ENCODE measurements around the gene WNT2B. TPM values are rescaled to one million over a fixed set of nuclear protein-coding genes. Genes with fewer than 3 reads are reported as not detected.

WNT2B gene
- total and polyA plus RNA-seq, 9 of the 15 experiments (the other 6 are each of a cell fraction or from before 2014, with no cell fraction given): 0.02 to 0.06 (median 0.04) TPM; not detected in 3

DNA sequence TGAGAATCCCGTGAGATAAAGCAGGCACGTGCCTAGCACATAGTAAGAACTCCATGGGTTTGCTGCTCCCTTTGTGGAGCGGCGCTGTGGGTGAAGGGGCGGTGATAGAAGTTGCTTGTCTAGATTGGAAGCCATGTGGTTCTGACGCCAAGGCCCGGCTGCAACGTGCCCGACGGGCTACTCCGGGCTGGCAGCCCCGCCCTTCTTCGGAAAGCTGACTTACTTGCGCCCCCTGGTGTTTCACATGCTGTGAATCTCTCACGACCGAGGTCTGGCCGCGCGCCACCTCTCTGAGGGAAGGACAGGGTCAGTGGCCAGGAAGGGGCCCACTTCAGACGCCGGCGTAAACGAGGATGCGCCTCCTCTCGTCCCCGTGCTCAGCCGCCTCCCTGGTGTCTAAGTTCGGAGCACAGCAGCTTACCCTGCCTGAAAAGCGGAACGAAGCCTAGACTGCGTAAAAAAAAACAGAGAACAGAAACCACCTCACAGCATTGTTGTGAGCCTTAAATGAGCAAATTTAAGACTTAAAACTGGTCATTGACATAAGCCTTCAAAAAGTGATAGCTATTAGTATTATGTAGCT is 42.6 kb upstream of the WNT2B start (continued):
- TF ChIP-seq, protein P1, sequence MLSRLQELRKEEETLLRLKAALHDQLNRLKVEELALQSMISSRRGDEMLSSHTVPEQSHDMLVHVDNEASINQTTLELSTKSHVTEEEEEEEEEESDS (CRISPR knock-in tag; IDR thresholded peaks at IDR 0.05): no peak
- TF ChIP-seq, protein P2, sequence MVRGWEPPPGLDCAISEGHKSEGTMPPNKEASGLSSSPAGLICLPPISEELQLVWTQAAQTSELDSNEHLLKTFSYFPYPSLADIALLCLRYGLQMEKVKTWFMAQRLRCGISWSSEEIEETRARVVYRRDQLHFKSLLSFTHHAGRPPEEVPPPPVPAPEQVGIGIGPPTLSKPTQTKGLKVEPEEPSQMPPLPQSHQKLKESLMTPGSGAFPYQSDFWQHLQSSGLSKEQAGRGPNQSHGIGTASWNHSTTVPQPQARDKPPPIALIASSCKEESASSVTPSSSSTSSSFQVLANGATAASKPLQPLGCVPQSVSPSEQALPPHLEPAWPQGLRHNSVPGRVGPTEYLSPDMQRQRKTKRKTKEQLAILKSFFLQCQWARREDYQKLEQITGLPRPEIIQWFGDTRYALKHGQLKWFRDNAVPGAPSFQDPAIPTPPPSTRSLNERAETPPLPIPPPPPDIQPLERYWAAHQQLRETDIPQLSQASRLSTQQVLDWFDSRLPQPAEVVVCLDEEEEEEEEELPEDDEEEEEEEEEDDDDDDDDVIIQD (CRISPR knock-in tag; IDR thresholded peaks at IDR 0.05): no peak
- TF ChIP-seq HMG20A (CRISPR knock-in tag; conservative IDR thresholded peaks at IDR 0.05) (no peak), AFF4 (CRISPR knock-in tag; IDR thresholded peaks at IDR 0.05) (peak; percentile 40; the same call in 1 of the 2 replicates), PHB (CRISPR knock-in tag; IDR thresholded peaks at IDR 0.05) (no peak), GTF2F1 (IDR thresholded peaks at IDR 0.05; ENCODE audit: low read depth, low read length) (no peak), NKRF (IDR thresholded peaks at IDR 0.05; ENCODE audit: borderline replicate concordance) (peak; percentile 57; the same call in 1 of the 2 replicates), ZNF324 (CRISPR knock-in tag; IDR thresholded peaks at IDR 0.05) (no peak), CBX3 (IDR thresholded peaks at IDR 0.05; ENCODE audit: borderline replicate concordance in 1 of 2, low read length in 2 of 2) (peak in 1 of 2 experiments; percentile 72; a peak in 1 of 3 replicates), KLF1 (tag; IDR thresholded peaks at IDR 0.05) (peak; percentile 90), DNMT1 (IDR thresholded peaks at IDR 0.05) (no peak), ZNF668 (CRISPR knock-in tag; IDR thresholded peaks at IDR 0.05) (0 out of 2 replicates have a peak, but pooled peaks have one; percentile 57), JUN (IDR thresholded peaks at IDR 0.05; ENCODE audit: borderline replicate concordance, low read depth, low read length) (0 out of 2 replicates have a peak, but pooled peaks have one; percentile 27), JUN (CRISPR knock-in tag; IDR thresholded peaks at IDR 0.05; ENCODE audit: borderline replicate concordance) (peak; percentile 80; the same call in 1 of the 2 replicates)
- TF ChIP-seq, protein P3, sequence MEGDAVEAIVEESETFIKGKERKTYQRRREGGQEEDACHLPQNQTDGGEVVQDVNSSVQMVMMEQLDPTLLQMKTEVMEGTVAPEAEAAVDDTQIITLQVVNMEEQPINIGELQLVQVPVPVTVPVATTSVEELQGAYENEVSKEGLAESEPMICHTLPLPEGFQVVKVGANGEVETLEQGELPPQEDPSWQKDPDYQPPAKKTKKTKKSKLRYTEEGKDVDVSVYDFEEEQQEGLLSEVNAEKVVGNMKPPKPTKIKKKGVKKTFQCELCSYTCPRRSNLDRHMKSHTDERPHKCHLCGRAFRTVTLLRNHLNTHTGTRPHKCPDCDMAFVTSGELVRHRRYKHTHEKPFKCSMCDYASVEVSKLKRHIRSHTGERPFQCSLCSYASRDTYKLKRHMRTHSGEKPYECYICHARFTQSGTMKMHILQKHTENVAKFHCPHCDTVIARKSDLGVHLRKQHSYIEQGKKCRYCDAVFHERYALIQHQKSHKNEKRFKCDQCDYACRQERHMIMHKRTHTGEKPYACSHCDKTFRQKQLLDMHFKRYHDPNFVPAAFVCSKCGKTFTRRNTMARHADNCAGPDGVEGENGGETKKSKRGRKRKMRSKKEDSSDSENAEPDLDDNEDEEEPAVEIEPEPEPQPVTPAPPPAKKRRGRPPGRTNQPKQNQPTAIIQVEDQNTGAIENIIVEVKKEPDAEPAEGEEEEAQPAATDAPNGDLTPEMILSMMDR (IDR thresholded peaks at IDR 0.05 in 2 of 3, conservative IDR thresholded peaks at IDR 0.05 in 1 of 3; ENCODE audit: insufficient read depth in 2 of 3, low read depth in 1 of 3, low read length in 3 of 3): peak; percentile 93 to 97 (median 94)
- TF ChIP-seq, protein P4, sequence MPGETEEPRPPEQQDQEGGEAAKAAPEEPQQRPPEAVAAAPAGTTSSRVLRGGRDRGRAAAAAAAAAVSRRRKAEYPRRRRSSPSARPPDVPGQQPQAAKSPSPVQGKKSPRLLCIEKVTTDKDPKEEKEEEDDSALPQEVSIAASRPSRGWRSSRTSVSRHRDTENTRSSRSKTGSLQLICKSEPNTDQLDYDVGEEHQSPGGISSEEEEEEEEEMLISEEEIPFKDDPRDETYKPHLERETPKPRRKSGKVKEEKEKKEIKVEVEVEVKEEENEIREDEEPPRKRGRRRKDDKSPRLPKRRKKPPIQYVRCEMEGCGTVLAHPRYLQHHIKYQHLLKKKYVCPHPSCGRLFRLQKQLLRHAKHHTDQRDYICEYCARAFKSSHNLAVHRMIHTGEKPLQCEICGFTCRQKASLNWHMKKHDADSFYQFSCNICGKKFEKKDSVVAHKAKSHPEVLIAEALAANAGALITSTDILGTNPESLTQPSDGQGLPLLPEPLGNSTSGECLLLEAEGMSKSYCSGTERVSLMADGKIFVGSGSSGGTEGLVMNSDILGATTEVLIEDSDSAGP (CRISPR knock-in tag; IDR thresholded peaks at IDR 0.05): no peak

Data from K562 (cell line).